ENCODE measurements around the gene CD274. TPM values are rescaled to one million over a fixed set of nuclear protein-coding genes. Genes with fewer than 3 reads are reported as not detected.

CD274 gene
- total and polyA plus RNA-seq, 2 experiments from 2014 or later = not detected

DNA sequence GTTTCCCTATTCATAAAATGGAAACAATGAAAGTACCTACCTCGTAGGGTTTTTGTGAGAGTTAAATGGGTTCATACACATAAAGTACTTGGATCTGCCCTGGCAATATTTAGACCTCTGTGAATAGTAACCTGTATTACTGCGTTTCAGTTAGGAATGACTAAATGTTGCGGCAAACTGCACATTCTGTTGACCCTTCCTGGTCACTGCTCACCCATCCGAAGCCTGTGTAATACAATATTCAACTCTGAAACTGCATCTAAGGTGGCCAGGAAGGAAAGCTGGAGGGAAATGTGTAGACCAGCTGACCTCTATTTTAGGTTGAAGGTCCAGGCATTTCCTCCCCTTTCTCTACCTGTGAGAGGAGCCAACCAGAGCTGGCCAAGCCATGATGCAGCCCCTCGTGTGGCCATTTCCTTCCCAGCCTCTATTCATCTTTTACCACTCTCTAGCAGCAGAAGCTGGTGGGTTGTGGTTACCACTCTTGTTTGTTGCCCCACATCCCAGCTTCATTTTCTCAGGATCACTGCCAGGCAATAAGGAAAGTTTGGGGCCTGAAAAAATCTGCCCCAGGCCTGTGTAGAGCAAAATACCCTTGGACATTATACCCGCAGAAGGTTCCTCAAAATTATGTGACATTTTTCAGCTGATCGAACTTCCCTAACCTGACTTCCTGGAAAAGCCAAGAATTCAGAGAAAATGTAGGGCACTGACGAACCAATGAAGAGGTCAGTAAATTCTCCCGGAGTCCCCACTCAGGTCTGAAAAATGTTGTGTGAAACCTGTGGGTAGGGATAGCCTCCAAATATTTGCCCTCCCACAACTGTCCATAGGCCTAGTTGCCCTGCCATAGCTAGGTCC is 39.5 kb downstream of the CD274 start:
- ATAC-seq (no peak), DNase-seq (ENCODE audit: low spot score) (no peak)
- Mint-ChIP-seq H3K4me1 (peaks cover 20% of the 10 kb centered on the region; the same call in 2 of the 3 replicates), H3K36me3 (ENCODE audit: low read depth) (no peaks in the 10 kb centered on the region), H3K27ac (no peak overlapping the region), H3K4me3 (no peak overlapping the region), H3K27me3 (ENCODE audit: insufficient read depth, low read depth, poor library complexity) (peaks cover 2% of the 10 kb centered on the region), H3K9me3 (no peaks in the 10 kb centered on the region; the same call in 1 of the 3 replicates)
- no peaks in the 10 kb centered on the region for H3F3A ChIP-seq (replicated peaks; ENCODE audit: low read depth)
- H3K4me3 ChIP-seq = no peak overlapping the region
- peaks cover 7% of the 10 kb centered on the region; the same call in 1 of the 2 replicates for H3K9me2 ChIP-seq (ENCODE audit: insufficient read depth)
- no peaks in the 10 kb centered on the region for H3K27me3 ChIP-seq (ENCODE audit: insufficient read depth)
- peaks cover 10% of the 10 kb centered on the region for H3K4me1 ChIP-seq (ENCODE audit: insufficient read depth)
- no peak overlapping the region for H2AFZ ChIP-seq
- H3K4me2 ChIP-seq = no peak overlapping the region
- no peaks in the 10 kb centered on the region for H3K79me2 ChIP-seq (replicated peaks; ENCODE audit: insufficient read depth)
- no peaks in the 10 kb centered on the region for H3K36me3 ChIP-seq (ENCODE audit: insufficient read depth)
- TF ChIP-seq CREB1 (CRISPR knock-in tag; IDR thresholded peaks at IDR 0.05; ENCODE audit: low read depth) (no peak), ZNF462 (CRISPR knock-in tag; IDR thresholded peaks at IDR 0.05) (no peak), ETS1 (IDR thresholded peaks at IDR 0.05) (no peak), EZH2phosphoT487 (IDR thresholded peaks at IDR 0.05; ENCODE audit: unreplicated experiment) (no peak), EZH2 (IDR thresholded peaks at IDR 0.05; ENCODE audit: low read depth, unreplicated experiment) (no peak)
- no peak overlapping the region for H3K27ac ChIP-seq (ENCODE audit: low read depth)
- no peaks in the 10 kb centered on the region for H4K20me1 ChIP-seq (replicated peaks; ENCODE audit: insufficient read depth)
